HL-60 (cell line): ENCODE measurements around the gene EFR3B.

Experiments
- DNase-seq, 2 experiments: peaks; one replicate each; pipeline ENCODE4 v3.0.0-alpha.2; 2010 to 2020; ENCODE audit warnings: low read depth in 1 of 2, low spot score in 1 of 2
- H3K27ac ChIP-seq: fragments of 250-450 bp; sonication (Bioruptor Pico); replicated peaks from 2 replicates; pipeline ENCODE4 v1.5.1; 2020; ENCODE audit warnings: mild to moderate bottlenecking, moderate library complexity
- H3K27me3 ChIP-seq: fragments of 250-450 bp; sonication (Bioruptor Pico); 2 replicates; pipeline ENCODE4 v1.5.1; 2021; ENCODE audit warnings: mild to moderate bottlenecking, moderate library complexity; ENCODE audit not compliant: insufficient read depth, poor library complexity, severe bottlenecking
- H3K4me3 ChIP-seq: replicated peaks from 2 replicates; pipeline ENCODE4 v1.5.1; 2011; ENCODE audit warnings: mild to moderate bottlenecking, control low read depth, low read length; ENCODE audit not compliant: insufficient read depth
- GABPA ChIP-seq: IDR thresholded peaks from 2 replicates; pipeline ENCODE4 v1.6.1; 2012; ENCODE audit warnings: low read depth
- POLR2AphosphoS5 ChIP-seq: IDR thresholded peaks from 2 replicates; pipeline ENCODE4 v1.6.1; 2012; ENCODE audit warnings: low read depth
- SPI1 ChIP-seq: IDR thresholded peaks from 2 replicates; pipeline ENCODE4 v1.6.1; 2012; ENCODE audit warnings: low read depth, mild to moderate bottlenecking, borderline replicate concordance
- TF ChIP-seq, protein P1 (sequence below): IDR thresholded peaks from one replicate; pipeline ENCODE4 v1.5.1; 2011; ENCODE audit warnings: low read length, control low read depth, inconsistent platforms; ENCODE audit not compliant: insufficient read depth
- TF ChIP-seq, protein P2 (sequence below): IDR thresholded peaks from 2 replicates; pipeline ENCODE4 v1.6.1; 2012; ENCODE audit warnings: low read depth; ENCODE audit not compliant: insufficient replicate concordance

The EFR3B gene

DNA sequence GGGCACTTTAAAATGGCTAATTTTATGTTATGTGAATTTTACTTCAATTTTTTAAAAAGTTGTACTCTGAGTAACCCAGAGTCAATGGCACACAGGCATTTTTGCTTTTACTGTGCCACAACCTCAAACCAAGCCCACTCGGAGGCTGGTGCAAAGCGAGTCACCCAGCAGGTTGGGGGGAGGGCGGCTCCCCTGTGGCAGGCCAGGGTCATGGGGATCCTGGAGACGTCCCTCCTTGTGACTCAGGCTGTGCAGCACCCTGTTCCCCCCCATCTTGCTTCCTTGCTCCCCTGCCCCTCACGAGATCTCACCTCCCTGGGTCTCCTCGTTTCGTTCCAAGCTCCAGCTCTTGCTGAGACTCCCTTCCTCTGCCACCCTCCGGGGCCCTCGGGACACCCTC, 67.9 kb downstream of the EFR3B start:
- no peaks in the 10 kb centered on the region for H3K27me3 ChIP-seq
- DNase-seq = no peak
- no peak for TF ChIP-seq GABPA
- TF ChIP-seq, protein P1, sequence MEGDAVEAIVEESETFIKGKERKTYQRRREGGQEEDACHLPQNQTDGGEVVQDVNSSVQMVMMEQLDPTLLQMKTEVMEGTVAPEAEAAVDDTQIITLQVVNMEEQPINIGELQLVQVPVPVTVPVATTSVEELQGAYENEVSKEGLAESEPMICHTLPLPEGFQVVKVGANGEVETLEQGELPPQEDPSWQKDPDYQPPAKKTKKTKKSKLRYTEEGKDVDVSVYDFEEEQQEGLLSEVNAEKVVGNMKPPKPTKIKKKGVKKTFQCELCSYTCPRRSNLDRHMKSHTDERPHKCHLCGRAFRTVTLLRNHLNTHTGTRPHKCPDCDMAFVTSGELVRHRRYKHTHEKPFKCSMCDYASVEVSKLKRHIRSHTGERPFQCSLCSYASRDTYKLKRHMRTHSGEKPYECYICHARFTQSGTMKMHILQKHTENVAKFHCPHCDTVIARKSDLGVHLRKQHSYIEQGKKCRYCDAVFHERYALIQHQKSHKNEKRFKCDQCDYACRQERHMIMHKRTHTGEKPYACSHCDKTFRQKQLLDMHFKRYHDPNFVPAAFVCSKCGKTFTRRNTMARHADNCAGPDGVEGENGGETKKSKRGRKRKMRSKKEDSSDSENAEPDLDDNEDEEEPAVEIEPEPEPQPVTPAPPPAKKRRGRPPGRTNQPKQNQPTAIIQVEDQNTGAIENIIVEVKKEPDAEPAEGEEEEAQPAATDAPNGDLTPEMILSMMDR = no peak
- TF ChIP-seq POLR2AphosphoS5 = no peak
- TF ChIP-seq, protein P2, sequence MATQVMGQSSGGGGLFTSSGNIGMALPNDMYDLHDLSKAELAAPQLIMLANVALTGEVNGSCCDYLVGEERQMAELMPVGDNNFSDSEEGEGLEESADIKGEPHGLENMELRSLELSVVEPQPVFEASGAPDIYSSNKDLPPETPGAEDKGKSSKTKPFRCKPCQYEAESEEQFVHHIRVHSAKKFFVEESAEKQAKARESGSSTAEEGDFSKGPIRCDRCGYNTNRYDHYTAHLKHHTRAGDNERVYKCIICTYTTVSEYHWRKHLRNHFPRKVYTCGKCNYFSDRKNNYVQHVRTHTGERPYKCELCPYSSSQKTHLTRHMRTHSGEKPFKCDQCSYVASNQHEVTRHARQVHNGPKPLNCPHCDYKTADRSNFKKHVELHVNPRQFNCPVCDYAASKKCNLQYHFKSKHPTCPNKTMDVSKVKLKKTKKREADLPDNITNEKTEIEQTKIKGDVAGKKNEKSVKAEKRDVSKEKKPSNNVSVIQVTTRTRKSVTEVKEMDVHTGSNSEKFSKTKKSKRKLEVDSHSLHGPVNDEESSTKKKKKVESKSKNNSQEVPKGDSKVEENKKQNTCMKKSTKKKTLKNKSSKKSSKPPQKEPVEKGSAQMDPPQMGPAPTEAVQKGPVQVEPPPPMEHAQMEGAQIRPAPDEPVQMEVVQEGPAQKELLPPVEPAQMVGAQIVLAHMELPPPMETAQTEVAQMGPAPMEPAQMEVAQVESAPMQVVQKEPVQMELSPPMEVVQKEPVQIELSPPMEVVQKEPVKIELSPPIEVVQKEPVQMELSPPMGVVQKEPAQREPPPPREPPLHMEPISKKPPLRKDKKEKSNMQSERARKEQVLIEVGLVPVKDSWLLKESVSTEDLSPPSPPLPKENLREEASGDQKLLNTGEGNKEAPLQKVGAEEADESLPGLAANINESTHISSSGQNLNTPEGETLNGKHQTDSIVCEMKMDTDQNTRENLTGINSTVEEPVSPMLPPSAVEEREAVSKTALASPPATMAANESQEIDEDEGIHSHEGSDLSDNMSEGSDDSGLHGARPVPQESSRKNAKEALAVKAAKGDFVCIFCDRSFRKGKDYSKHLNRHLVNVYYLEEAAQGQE = no peak
- no peak for TF ChIP-seq SPI1
- H3K27ac ChIP-seq = no peak overlapping the region
- H3K4me3 ChIP-seq = no peak overlapping the region

GRCh38 chr2:25112113-25112512, 70.2 kb downstream of the EFR3B start:
- H3K27me3 ChIP-seq = no peaks in the 10 kb centered on the region
- no peak overlapping the region for H3K4me3 ChIP-seq
- H3K27ac ChIP-seq = no peak overlapping the region
- TF ChIP-seq GABPA (no peak), SPI1 (no peak), POLR2AphosphoS5 (no peak)
- TF ChIP-seq, protein P2 = no peak
- TF ChIP-seq, protein P1 = no peak
- DNase-seq = no peak

DNA sequence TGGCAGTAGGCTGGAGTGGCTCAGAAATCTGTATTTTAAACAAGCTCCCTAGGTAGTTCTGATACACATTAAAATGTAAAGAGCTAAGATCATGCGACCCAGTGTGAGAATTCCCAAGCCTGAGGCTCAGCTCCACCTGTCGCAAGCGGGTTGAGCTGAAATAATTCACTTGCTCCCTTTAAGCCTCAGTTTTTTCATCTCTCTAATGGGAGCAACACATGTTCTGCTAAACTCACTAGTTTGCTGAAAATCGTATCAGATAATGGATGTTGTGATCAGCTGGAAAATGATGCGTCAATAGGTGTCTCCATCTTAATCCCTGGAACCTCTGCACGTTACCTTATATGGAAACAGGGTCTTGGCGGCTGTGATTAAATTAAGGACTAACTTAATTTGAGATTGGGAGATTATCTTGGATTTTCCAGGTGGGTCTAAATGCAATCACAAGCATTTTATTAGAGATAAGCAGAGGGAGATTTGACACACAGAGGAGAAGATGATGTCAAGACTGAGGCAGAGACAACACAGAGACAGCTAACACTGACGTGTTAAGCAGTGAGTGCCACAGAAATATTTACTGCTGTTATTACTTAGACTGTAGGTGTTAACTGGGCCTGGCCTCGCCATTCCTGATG, 73.5 kb downstream of the EFR3B start:
- Histone ChIP-seq H3K4me3 (no peak overlapping the region), H3K27ac (no peak overlapping the region), H3K27me3 (no peaks in the 10 kb centered on the region)
- no peak for DNase-seq
- TF ChIP-seq GABPA (no peak), SPI1 (no peak), POLR2AphosphoS5 (no peak)
- TF ChIP-seq, protein P1 = no peak
- TF ChIP-seq, protein P2 = no peak
